Ovary (tissue), 9 donors: ENCODE results near the gene ASIC4. TPM values are rescaled to one million over a fixed set of nuclear protein-coding genes. Genes with fewer than 3 reads are reported as not detected.

Source experiments
- DNase-seq, 5 donors: peaks; one replicate each; pipeline ENCODE4 v3.0.0-alpha.2; 2019 to 2020
- H3K27ac ChIP-seq, 2 donors: fragments of 200-600 bp; one replicate each; pipeline versions ENCODE4 v1.5.1 to v1.8.0; 2019 to 2022
- H3K27me3 ChIP-seq: fragments of 200-600 bp; one replicate; pipeline ENCODE4 v1.8.0; 2022
- H3K36me3 ChIP-seq: fragments of 200-600 bp; sonication (generic); one replicate; pipeline ENCODE4 v1.5.1; 2019
- H3K4me1 ChIP-seq: one replicate; pipeline ENCODE4 v1.8.1; 2013; ENCODE audit warnings: mild to moderate bottlenecking, moderate library complexity; ENCODE audit not compliant: insufficient read depth
- H3K4me3 ChIP-seq: fragments of 200-600 bp; sonication (generic); one replicate; pipeline ENCODE4 v1.5.1; 2017
- H3K9me3 ChIP-seq, 2 donors: fragments of 200-600 bp in 1 of 2; sonication (generic) in 1 of 2; one replicate each; pipeline versions ENCODE4 v1.5.1 to v1.8.1; 2013 to 2019; ENCODE audit warnings: mild to moderate bottlenecking in 1 of 2, moderate library complexity in 1 of 2
- CTCF ChIP-seq, 3 donors: fragments of 450-650 bp in 2 of 3; fragments of 200-600 bp in 1 of 3; IDR thresholded peaks; one replicate each; pipeline versions ENCODE4 v1.5.1 to v1.8.0; 2016 to 2022; ENCODE audit warnings: antibody characterized with exemption in 3 of 3, mild to moderate bottlenecking in 1 of 3
- EP300 ChIP-seq: sonication (generic); formaldehyde crosslinking; IDR thresholded peaks from one replicate; pipeline ENCODE4 v1.6.1; 2017; ENCODE audit warnings: antibody characterized with exemption
- POLR2A ChIP-seq: fragments of 450-650 bp; IDR thresholded peaks from one replicate; pipeline ENCODE4 v1.6.1; 2017; ENCODE audit warnings: antibody characterized with exemption, mild to moderate bottlenecking, moderate library complexity
- WGBS, 3 donors: extraction: QIAGEN DNeasy Blood & Tissue Kit in 1 of 3; methylation state at CpG; one replicate each; pipeline versions ENCODE4 v1.1.5 to v1.1.7; 2013 to 2017; 5-methylcytosine and 5-hydroxymethylcytosine counted together
- intact Hi-C, 4 donors: fragments of 100-400 bp; cut with DNase I; formaldehyde crosslinking; loops; one replicate each; pipeline versions ENCODE4 v1.11.0 to v1.15.1; 2022 to 2023
- polyA plus RNA-seq, 2 donors: library from polyadenylated mRNA; stranded (reverse); fragments of 200-250 nt in 1 of 2; fragments of 350-450 nt in 1 of 2; fragmentation: Illumina TruSeq in 1 of 2; extraction: RNeasy Lipid Tissue Mini Kit (QIAGEN cat#74804) in 1 of 2; gene quantifications; one replicate each; pipeline ENCODE4 v1.2.3, GENCODE V29; 2013 to 2014
- total RNA-seq, 7 donors: library from RNA; depleted of rRNA in 2 of 7; stranded (reverse); fragments of >200 nt in 2 of 7; fragmentation: NEBNext Ultra II Directional in 3 of 7; extraction: Animal tissue kit (Norgen Biotek cat#: 25700) in 3 of 7; gene quantifications; one replicate each; pipeline versions ENCODE4 v1.1.0 to v1.2.4, GENCODE V29; 2016 to 2023
- donor health status: DM: no; HTN: no; CAD: no; lungs with moderate emphysema.
- donor health status: DM: no; HTN: no; CAD: no.
- donor health status: Bipolar disorder and iron deficiency.
- donor health status: DM: yes; HTN: yes; CAD: no.
- donor health status: DM: no; HTN: no; CAD: no.
- donor health status: DM: yes; HTN: yes; CAD: no.

The ASIC4 gene
- total and polyA plus RNA-seq, 9 donors = 0.05 to 0.28 (median 0.17) TPM; not detected in 5

GRCh38 chr2:219569635-219570034, 55.4 kb downstream of the ASIC4 start:
- H3K27ac ChIP-seq = peak overlapping the region; percentile 95 to 97
- H3K27me3 ChIP-seq = no peaks in the 10 kb centered on the region
- peak overlapping the region; percentile 65 for H3K4me3 ChIP-seq
- H3K9me3 ChIP-seq = no peaks in the 10 kb centered on the region
- peaks cover 5% of the 10 kb centered on the region for H3K4me1 ChIP-seq
- H3K36me3 ChIP-seq = no peaks in the 10 kb centered on the region
- intact Hi-C loops = loop anchor here in 2 of 4 donors (5.0 kb wide), 3 partner anchors 38 to 73 kb away; partner anchors contain the start of gene SLC4A3 (in 1 of the 2)
- 49 to 66% (median 54%) methylated on average over 6 of the region's 6 CpGs for WGBS, 3 donors
- DNase-seq = no peak
- TF ChIP-seq POLR2A (no peak), CTCF (IDR thresholded peaks at IDR 0.05) (no peak), EP300 (no peak)

GRCh38 chr2:219570194-219570923, 56.1 kb downstream of the ASIC4 start:
- Histone ChIP-seq H3K27ac (peak overlapping the region; percentile 95 to 97), H3K9me3 (no peaks in the 10 kb centered on the region), H3K36me3 (no peaks in the 10 kb centered on the region), H3K4me1 (peaks cover 5% of the 10 kb centered on the region), H3K27me3 (no peaks in the 10 kb centered on the region), H3K4me3 (peak overlapping the region; percentile 65)
- TF ChIP-seq EP300 = no peak
- TF ChIP-seq POLR2A = no peak
- TF ChIP-seq CTCF (IDR thresholded peaks at IDR 0.05) = no peak
- 3 to 11% (median 8%) methylated on average over 56 to 95 of the region's 95 CpGs for WGBS, 3 donors
- DNase-seq = peak in 4 of 5 donors; percentile 58 to 75 (median 64)
- intact Hi-C loops = loop anchor here in 2 of 4 donors (5.0 kb wide), 3 partner anchors 37 to 72 kb away; partner anchors contain the start of gene SLC4A3 (in 1 of the 2)

GRCh38 chr2:219570924-219571310, 56.6 kb downstream of the ASIC4 start:
- Histone ChIP-seq H3K27me3 (no peaks in the 10 kb centered on the region), H3K27ac (peak overlapping the region; percentile 95 to 97), H3K36me3 (no peaks in the 10 kb centered on the region), H3K9me3 (no peaks in the 10 kb centered on the region), H3K4me1 (peaks cover 7% of the 10 kb centered on the region), H3K4me3 (peak overlapping the region; percentile 65)
- TF ChIP-seq POLR2A (no peak), EP300 (no peak), CTCF (IDR thresholded peaks at IDR 0.05) (no peak)
- intact Hi-C loops = loop anchor here in 2 of 4 donors (5.0 kb wide), 3 partner anchors 36 to 71 kb away; partner anchors contain the start of gene SLC4A3 (in 1 of the 2)
- WGBS, 3 donors = 0 to 1% (median 1%) methylated on average over 30 to 55 of the region's 55 CpGs
- peak in 3 of 5 donors; percentile 45 to 69 (median 57) for DNase-seq

GRCh38 chr2:219571311-219572236, 57.3 kb downstream of the ASIC4 start, which contains the start of gene OBSL1:
Gene OBSL1, minus strand, starts transcription at chr2:219571539. Its CDS starts 307 bp downstream, at chr2:219571232.
- Histone ChIP-seq H3K36me3 (no peaks in the 10 kb centered on the region), H3K4me3 (peak within 1 kb of the TSS; percentile 65), H3K27ac (peak within 1 kb of the TSS; percentile 95 to 97), H3K27me3 (no peaks in the 10 kb centered on the region), H3K4me1 (peaks cover 11% of the 10 kb centered on the region), H3K9me3 (no peaks in the 10 kb centered on the region)
- TF ChIP-seq CTCF (IDR thresholded peaks at IDR 0.05) = peak in 1 of 3 donors; percentile 14
- peak; percentile 49 for TF ChIP-seq POLR2A
- no peak for TF ChIP-seq EP300
- WGBS, 3 donors = 1 to 4% (median 3%) methylated on average over 28 to 42 of the region's 42 CpGs
- peak; percentile 93 to 96 (median 94) for DNase-seq
- intact Hi-C loops = loop anchor here in 2 of 4 donors (5.0 kb wide), 3 partner anchors 36 to 71 kb away; partner anchors contain the start of gene SLC4A3 (in 1 of the 2)
